GM12801 (cell line): ENCODE data around the gene SLC37A2.

Source experiments
- CTCF ChIP-seq: IDR thresholded peaks from one replicate; pipeline ENCODE4 v1.5.1; 2011; ENCODE audit warnings: control low read depth; ENCODE audit not compliant: insufficient read length; ENCODE audit errors: extremely low read depth

The SLC37A2 gene

GRCh38 chr11:125082040-125082439, 18.9 kb downstream of the SLC37A2 start:
- no peak for TF ChIP-seq CTCF

GRCh38 chr11:125082611-125083311, 19.7 kb downstream of the SLC37A2 start:
- TF ChIP-seq CTCF = no peak

GRCh38 chr11:125083312-125084056, 20.4 kb downstream of the SLC37A2 start:
- no peak for TF ChIP-seq CTCF

DNA sequence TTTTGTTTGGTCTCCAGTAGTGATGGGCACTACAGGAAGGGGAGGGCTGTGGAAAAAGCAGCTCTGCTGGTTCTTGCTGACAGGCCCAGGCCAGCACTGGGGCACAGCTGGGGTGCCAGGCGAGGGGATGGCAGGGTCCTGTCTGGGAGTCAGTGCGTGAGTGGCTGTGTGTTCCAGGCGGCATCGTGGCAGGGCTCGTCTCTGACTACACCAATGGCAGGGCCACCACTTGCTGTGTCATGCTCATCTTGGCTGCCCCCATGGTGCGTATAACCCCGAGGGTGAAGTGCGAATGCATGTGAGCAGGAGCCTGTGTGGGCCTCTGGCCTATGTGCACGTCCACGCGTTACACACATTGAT, 20.9 kb downstream of the SLC37A2 start:
- no peak for TF ChIP-seq CTCF

DNA sequence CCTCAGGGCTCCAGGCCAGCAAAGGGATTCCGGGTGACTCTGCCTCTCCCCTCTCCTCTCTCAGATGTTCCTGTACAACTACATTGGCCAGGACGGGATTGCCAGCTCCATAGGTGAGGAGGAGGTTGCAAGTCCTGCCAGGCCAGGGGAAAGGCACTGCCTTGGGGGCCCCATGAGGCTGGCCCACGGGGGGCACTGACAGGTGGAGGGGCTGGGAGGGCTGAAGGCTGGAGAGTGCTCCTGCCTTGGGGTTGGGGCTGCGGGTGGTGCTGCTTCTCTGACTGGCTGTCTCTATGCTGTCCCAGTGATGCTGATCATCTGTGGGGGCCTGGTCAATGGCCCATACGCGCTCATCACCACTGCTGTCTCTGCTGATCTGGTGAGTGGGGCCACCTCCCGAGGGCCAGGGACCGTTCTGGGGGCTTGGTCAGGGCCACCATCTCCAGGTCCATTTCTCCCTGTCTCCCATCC, 21.7 kb downstream of the SLC37A2 start:
- no peak for TF ChIP-seq CTCF

- no peak for TF ChIP-seq CTCF
Measured at GRCh38 chr11:125085301-125086081, 22.4 kb downstream of the SLC37A2 start.

- no peak for TF ChIP-seq CTCF
Measured at GRCh38 chr11:125086633-125087296, 23.7 kb downstream of the SLC37A2 start.
